Activated CD4-positive, alpha-beta T cell treated with anti-CD3 and anti-CD28 coated beads, Interleukin-2, Interleukin-6, amounts not matched to agents 100 ng/mL and 50 ng/mL, durations not matched to agents 16 hours and 8 hours (primary cell): ENCODE results near the gene CFAP221.

Experiments
- DNase-seq: peaks from one replicate; pipeline ENCODE4 v3.0.0-alpha.2; 2020

Gene CFAP221

GRCh38 chr2:119537792-119538191 is 6.5 kb upstream of the CFAP221 start:
- no peak for DNase-seq

GRCh38 chr2:119541476-119541875 is 2.8 kb upstream of the CFAP221 start:
- no peak for DNase-seq

GRCh38 chr2:119544939-119545475 is 758 bp downstream of the CFAP221 start:
- DNase-seq = no peak

- no peak for DNase-seq
Measured at GRCh38 chr2:119545754-119546446, 1.7 kb downstream of the CFAP221 start.

GRCh38 chr2:119546447-119546767 is 2.2 kb downstream of the CFAP221 start:
- no peak for DNase-seq

GRCh38 chr2:119548516-119549120 is 4.4 kb downstream of the CFAP221 start:
- no peak for DNase-seq

GRCh38 chr2:119549241-119549640 is 5.0 kb downstream of the CFAP221 start:
- DNase-seq = no peak

- no peak for DNase-seq
Measured at GRCh38 chr2:119550346-119550745, 6.1 kb downstream of the CFAP221 start.

GRCh38 chr2:119550856-119551255 is 6.6 kb downstream of the CFAP221 start:
- DNase-seq = no peak

GRCh38 chr2:119552902-119553301 is 8.7 kb downstream of the CFAP221 start:
- DNase-seq = no peak

GRCh38 chr2:119553687-119554344 is 9.6 kb downstream of the CFAP221 start:
- DNase-seq = no peak

- no peak for DNase-seq
Measured at GRCh38 chr2:119565481-119565880, 21.2 kb downstream of the CFAP221 start.

- no peak for DNase-seq
Measured at GRCh38 chr2:119567292-119567691, 23.0 kb downstream of the CFAP221 start.

- peak; percentile 11 for DNase-seq
Measured at GRCh38 chr2:119574108-119574815, 30.0 kb downstream of the CFAP221 start.

GRCh38 chr2:119574864-119575263 is 30.6 kb downstream of the CFAP221 start:
- no peak for DNase-seq

- no peak for DNase-seq
Measured at GRCh38 chr2:119575439-119575838, 31.2 kb downstream of the CFAP221 start.

- no peak for DNase-seq
Measured at GRCh38 chr2:119579424-119580295, 35.4 kb downstream of the CFAP221 start.

- no peak for DNase-seq
Measured at GRCh38 chr2:119580550-119581072, 36.4 kb downstream of the CFAP221 start.

GRCh38 chr2:119583291-119583690 is 39.0 kb downstream of the CFAP221 start:
- DNase-seq = no peak

GRCh38 chr2:119584469-119584868 is 40.2 kb downstream of the CFAP221 start:
- DNase-seq = no peak

- no peak for DNase-seq
Measured at GRCh38 chr2:119586085-119586484, 41.8 kb downstream of the CFAP221 start.

GRCh38 chr2:119590873-119591272 is 46.6 kb downstream of the CFAP221 start:
- DNase-seq = no peak
